A172 (cell line): ENCODE results near the gene PRPF40A. TPM values are rescaled to one million over a fixed set of nuclear protein-coding genes. Genes with fewer than 3 reads are reported as not detected.

Experiments used
- DNase-seq: peaks from one replicate; pipeline ENCODE4 v3.0.0-alpha.2; 2015; ENCODE audit warnings: low spot score
- total RNA-seq: library from RNA; depleted of rRNA; stranded (reverse); fragments of >200 nt; shearing (Covaris generic); gene quantifications from 2 replicates; pipeline ENCODE4 v1.2.3, GENCODE V29; 2014; rRNA removed

Gene PRPF40A
- total RNA-seq, 1 experiment from 2014 or later = 290 TPM

- no peak for DNase-seq
Measured at GRCh38 chr2:152620208-152620607, 97.1 kb downstream of the PRPF40A start.

- no peak for DNase-seq
Measured at GRCh38 chr2:152618193-152618564, 99.1 kb downstream of the PRPF40A start.

- no peak for DNase-seq
Measured at GRCh38 chr2:152617456-152618192, 99.6 kb downstream of the PRPF40A start.

GRCh38 chr2:152615177-152615576, 102.1 kb downstream of the PRPF40A start:
- no peak for DNase-seq

GRCh38 chr2:152613235-152613634, 104.0 kb downstream of the PRPF40A start:
- no peak for DNase-seq

- peak; percentile 56 for DNase-seq
Measured at GRCh38 chr2:152611458-152612231, 105.6 kb downstream of the PRPF40A start.

GRCh38 chr2:152609699-152610098, 107.6 kb downstream of the PRPF40A start:
- DNase-seq = no peak

GRCh38 chr2:152609154-152609553, 108.1 kb downstream of the PRPF40A start:
- DNase-seq = no peak

GRCh38 chr2:152607793-152608300, 109.4 kb downstream of the PRPF40A start:
- DNase-seq = no peak

GRCh38 chr2:152606941-152607340, 110.3 kb downstream of the PRPF40A start:
- DNase-seq = no peak

- no peak for DNase-seq
Measured at GRCh38 chr2:152606081-152606480, 111.2 kb downstream of the PRPF40A start.

GRCh38 chr2:152603166-152603565, 114.1 kb downstream of the PRPF40A start:
- no peak for DNase-seq

- DNase-seq = no peak
Measured at GRCh38 chr2:152602750-152603149, 114.5 kb downstream of the PRPF40A start.

Other genes starting within 250 kb of the PRPF40A start
- 43.2 and 53.3 TPM in 2 replicates for gene ARL6IP6, start 1.2 kb upstream of the PRPF40A start, total RNA-seq